HG03097 (cell line): ENCODE results near the gene ELMO1.

Experiments
- ATAC-seq: cut with Tn5 transposase; IDR thresholded peaks from one replicate; pipeline ENCODE4 v1.9.1; 2021; ENCODE audit not compliant: unreplicated experiment, low FRiP score

The ELMO1 gene

DNA sequence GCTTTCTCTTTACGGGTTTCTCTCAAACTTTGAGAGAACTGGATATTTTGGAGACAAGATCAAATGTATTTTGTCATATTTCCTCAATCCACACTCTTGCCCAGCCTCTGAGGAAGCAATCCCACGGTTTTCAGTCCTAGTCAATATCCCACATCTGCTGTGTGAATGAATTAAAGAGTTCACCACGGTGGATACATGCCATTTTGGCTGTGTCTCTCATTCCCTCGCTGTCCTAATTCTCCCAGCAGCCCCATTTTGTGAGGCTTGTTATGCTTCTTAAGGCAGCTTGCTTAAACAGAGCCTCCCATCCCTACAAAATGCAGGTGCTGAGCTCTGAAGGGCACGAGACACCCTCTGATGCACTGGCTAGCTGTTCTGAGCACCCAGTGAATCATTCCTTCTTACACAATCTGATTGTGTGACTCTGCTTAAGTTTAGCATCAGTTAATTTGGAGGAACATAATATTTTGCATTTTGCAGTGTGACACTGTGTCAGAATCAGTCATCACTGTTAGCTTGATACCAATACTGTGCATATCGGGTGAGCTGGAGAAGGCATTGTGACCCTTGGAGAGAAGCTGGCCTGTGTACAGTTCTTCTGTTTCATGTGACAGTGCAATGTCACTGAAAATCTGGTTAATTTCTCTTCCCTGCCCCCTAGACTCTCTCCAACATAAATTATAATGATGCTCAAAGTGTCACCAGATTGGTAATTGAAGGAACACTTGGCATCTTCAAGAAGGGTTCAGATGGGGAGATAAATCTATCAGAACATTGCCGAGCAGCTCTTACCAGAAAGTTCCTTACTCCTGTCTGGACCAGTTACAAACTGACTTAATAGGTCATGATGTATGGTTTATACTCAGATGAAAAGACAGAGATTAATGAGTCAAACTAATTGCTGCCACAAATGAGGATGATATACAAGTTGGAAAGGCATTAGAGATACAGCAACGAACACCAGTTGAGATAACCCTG, 620.6 kb downstream of the ELMO1 start:
- no peak for ATAC-seq

DNA sequence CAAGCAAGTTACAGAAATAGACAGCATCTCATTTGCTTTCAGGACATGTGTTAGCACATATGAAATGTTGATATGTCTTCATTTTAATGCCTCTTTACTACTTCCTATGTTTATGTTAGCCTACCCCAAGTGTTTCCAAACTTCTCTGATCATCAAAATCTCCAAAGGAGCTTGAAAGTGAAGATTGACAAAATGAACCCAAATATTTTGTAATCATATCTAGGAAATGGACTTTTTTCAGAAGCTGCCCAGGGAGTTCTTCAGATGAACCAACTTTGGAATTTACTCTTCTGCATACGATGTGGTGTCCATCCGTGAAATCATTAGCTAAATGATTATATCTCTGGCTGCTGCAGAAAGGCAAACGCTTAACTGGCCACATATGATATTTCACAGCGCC, 623.2 kb downstream of the ELMO1 start:
- ATAC-seq = no peak

DNA sequence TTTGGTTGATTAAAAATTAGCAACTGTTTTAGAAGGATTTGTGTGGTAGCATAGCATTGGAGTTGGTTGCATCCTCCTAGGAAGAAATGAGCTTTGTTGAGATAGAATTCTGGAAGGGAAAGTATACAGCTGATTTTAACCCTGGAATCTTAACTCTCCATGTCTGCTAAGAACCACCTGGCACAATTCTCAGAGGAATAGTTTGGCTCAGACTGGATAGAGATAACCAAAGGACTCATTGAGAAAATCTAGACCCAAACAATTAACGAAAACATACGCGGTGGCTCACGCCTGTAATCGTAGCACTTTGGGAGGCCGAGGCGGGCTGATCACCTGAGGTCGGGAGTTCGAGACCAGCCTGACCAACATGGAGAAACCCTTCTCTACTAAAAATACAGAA, 625.3 kb downstream of the ELMO1 start:
- ATAC-seq = no peak

DNA sequence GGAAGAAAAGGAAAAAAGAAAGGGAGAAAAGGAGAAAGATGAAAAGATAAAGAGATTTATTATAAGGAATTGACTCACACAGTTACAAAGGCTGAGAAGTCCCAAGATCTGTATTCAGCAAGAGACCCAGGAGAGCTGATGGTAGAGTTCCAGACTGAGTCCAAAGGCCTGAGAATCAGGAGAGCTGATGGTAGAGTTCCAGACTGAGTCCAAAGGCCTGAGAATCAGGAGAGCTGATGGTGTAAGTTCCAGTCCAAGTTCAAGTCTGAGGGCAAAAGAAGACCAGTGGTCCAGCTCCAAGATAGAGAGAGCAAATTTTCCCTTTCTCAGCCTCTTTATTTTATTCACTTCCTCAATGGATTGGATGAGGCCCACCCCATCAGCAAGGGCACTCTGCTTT, 627.0 kb downstream of the ELMO1 start:
- no peak for ATAC-seq

DNA sequence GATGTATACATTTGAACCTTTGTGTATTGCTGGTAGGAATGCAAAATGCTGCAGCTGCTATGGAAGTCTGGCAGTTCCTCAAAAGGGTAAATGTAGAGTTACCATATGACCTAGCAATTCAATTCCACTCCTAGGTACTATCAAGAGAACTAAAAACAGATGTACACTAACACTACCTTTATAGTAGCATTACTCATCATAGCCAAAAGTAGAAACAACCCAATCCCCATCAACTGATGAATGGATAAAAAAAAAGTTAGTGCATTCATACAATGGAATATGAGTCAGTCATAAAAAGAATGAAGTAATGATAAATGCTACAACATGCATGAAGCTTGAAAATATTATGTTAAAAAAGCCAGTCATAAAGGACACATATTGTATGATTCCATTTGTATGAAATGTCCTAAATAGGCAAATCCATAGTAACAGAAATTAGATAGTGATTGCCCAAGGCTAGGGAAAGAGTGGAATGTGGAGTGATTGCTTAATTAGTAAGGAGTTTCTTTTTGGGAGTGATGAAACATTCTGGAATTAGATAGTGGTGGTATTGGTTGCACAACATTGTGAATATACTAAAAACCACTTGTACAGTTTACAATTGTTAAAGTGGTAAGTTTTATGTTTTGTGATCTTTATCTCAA, 628.0 kb downstream of the ELMO1 start:
- ATAC-seq = no peak

DNA sequence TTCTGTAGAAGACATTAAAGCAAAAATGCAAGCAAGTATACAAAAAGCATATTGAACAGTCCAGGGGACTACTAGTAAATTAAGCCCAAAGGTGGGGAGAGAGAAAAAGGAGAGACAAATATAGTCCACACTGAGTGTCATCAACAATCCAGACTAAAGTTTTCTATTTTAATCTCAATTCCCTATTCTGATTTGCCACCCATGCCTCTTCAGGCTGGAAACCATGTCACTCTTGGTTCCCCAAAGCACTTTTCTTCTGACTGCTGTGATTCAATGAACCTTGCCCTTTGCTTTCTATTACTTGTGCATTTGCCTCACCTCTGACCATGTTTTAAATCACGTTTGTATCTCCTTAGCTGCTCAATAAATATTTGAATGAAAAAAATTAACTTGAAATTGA, 629.0 kb downstream of the ELMO1 start:
- no peak for ATAC-seq

DNA sequence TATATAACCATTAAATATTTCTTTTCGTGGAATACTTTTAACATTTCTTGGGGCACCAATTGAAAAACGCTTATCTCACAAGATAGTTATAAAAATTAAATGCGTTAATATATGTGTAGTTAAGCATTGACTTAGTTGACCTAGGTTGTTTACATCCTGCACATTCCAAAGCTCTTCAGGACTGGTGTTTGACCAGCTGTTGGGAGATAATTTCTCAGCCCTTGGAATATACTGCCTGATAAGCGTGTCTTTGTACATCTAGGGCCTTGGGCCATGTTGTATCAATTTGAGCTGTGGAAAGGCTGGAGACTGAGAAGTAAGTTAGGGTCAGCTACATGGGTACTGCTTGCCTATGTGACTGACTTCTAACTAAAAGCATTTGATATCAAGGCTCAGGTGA, 634.4 kb downstream of the ELMO1 start:
- ATAC-seq = no peak

DNA sequence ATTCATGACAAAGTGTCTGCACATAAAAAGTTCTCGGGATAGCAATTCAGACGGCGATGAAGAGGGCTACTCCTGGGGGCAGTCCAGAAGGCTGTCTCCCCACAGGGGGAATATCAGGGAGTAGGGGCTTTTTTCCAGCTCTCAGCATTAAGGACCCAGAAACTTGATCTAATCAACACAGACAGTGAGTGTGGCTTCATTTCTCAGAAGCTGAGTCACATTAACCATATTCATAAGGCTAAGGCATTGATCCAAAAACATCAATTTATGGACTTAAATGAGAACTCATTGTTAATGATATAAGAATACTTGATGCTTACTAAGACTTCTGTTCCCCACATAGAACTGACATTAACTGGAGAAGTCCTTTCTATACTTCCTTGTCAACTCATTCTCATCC, 636.9 kb downstream of the ELMO1 start:
- no peak for ATAC-seq

DNA sequence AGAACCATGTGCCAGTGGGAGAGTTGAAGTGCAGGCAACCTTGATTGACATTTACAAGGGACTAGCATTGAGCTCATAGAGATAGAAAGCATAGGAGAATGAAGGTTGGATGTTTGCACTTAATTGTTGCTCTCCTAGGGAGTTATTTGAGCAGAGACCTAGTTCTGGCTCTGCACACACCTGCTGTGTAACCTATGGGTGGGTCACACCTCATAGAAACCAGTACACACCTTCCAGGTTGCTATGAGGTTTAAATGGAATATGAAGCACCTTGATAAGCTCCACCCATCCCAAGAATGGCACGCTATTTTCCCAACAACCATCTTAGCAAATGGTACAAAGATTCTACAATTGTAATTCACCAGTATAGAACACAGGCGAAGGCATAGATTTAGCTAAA, 638.2 kb downstream of the ELMO1 start:
- ATAC-seq = no peak

DNA sequence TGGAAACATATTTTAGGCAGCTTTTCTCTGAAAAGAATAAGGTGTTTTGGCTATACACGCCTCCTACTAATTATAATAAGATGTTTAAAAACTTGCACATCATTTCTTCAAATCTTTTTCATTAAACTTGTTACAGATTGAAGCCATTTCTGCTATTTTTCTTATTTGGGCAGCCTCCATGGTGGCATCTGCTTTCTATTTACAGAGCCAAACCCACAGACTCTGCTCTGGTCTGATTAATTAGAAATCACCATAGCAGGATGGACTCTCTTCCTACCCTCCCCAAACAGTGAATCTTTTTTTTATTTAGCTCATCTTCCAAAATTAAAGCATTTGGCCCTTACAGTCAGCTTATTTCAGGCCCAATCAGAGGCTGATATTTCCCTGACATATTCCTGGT, 638.6 kb downstream of the ELMO1 start:
- ATAC-seq = no peak

DNA sequence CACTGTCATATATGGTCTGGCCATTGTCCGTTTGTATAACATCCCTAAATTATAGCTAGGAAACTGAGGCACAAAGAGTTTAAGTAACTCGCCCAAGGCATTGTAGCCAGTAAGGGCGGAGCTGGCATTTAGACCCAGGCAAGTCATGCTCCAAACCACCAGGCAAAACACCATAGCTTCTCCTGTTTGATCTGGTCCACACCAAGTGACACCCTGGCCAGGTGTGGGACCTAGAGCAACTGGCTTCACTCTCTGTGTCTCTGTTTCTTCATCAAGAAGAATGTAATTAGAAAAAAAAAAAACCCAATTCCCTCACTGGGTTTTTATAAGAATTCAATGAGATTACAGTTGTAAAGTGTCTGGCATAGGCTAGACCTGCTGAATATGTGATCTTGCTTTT, 639.2 kb downstream of the ELMO1 start:
- no peak for ATAC-seq

DNA sequence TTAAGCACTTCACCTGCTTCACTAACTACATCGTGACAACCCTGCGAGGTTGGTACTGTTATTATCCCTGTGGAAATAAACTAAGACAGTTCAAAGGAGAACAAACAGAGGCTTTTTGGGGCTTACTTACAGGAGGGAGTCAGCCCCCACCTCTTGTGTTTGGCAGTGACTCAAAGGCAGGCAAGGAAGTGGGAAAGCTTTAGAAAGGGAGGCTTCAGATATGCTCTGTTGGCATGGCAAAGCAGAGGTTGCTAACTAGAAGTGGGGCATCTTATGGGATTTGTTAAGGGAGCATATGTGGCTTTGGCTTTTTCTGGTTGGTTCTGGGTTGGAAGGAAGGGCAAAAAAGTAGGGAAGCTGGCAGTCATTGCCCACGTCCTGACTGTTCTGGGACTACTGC, 639.6 kb downstream of the ELMO1 start:
- no peak for ATAC-seq

DNA sequence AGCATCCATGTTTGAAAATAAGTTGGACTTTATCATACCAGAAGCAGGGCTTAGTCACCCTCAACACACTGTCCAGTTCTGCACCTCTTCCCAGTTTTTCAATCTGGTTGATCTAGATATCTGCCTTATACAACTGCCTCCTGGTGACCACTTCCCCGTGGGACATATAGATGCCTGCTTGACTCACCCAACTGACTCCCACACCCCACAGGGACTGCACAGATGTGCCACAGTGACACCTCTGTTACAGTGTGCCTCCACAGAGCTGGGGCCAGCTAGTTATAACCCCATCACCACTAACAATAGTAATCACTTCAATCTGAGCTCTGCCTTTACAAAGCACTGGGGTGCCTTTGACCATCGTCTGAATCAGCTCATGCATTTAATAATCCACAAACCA, 641.8 kb downstream of the ELMO1 start:
- ATAC-seq = no peak
